C4-2B (cell line): ENCODE results near the gene NFX1.

Experiments
- H3K27ac ChIP-seq: fragments of 450-650 bp; 2 replicates; pipeline ENCODE4 v1.5.1; 2017
- CTCF ChIP-seq: fragments of 450-650 bp; conservative IDR thresholded peaks from 2 replicates; pipeline ENCODE4 v1.5.1; 2017; ENCODE audit warnings: mild to moderate bottlenecking
- ZFX ChIP-seq: fragments of 450-650 bp; IDR thresholded peaks from 2 replicates; pipeline ENCODE4 v1.6.1; 2017

The NFX1 gene

GRCh38 chr9:33341182-33341581 lies 50.9 kb downstream of the NFX1 start:
- H3K27ac ChIP-seq, result no peak overlapping the region
- TF ChIP-seq ZFX (no peak), CTCF (no peak)

GRCh38 chr9:33344145-33344544 lies 53.8 kb downstream of the NFX1 start:
- no peak overlapping the region for H3K27ac ChIP-seq
- no peak for TF ChIP-seq ZFX
- no peak for TF ChIP-seq CTCF

- no peak overlapping the region for H3K27ac ChIP-seq
- TF ChIP-seq CTCF, result no peak
- TF ChIP-seq ZFX, result no peak
Observed at GRCh38 chr9:33346564-33346963, 56.2 kb downstream of the NFX1 start.

- H3K27ac ChIP-seq, result no peak overlapping the region
- TF ChIP-seq ZFX, result no peak
- no peak for TF ChIP-seq CTCF
Observed at GRCh38 chr9:33348998-33349397, 58.7 kb downstream of the NFX1 start.

- TF ChIP-seq ZFX (no peak), CTCF (no peak)
- H3K27ac ChIP-seq, result no peak overlapping the region
Observed at GRCh38 chr9:33349743-33350142, 59.4 kb downstream of the NFX1 start.

GRCh38 chr9:33350310-33350709 lies 60.0 kb downstream of the NFX1 start:
- H3K27ac ChIP-seq, result no peak overlapping the region
- TF ChIP-seq CTCF (no peak), ZFX (no peak)

GRCh38 chr9:33351547-33351946 lies 61.2 kb downstream of the NFX1 start:
- no peak overlapping the region for H3K27ac ChIP-seq
- TF ChIP-seq ZFX (no peak), CTCF (no peak)
